ENCODE results near the gene SLC2A4.

Gene SLC2A4

GRCh38 chr17:7263801-7264078 lies 17.8 kb upstream of the SLC2A4 start:
- peaks cover 24 to 30% of the 10 kb centered on the region in 2 donors for H3K4me1 ChIP-seq (ENCODE audit: control insufficient read depth in 2 of 2, insufficient read depth in 2 of 2, low read length in 2 of 2)
- peak overlapping the region; percentile 87 to 91 for H3K4me3 ChIP-seq (ENCODE audit: low read length in 2 of 2)
- no peaks in the 10 kb centered on the region for H3K9me3 ChIP-seq (ENCODE audit: control insufficient read depth in 2 of 2, low read length in 2 of 2)
- H3K27ac ChIP-seq (ENCODE audit: low read depth in 2 of 2, low read length in 2 of 2): peak overlapping the region; percentile 97 to 100
- H3K27me3 ChIP-seq (ENCODE audit: control insufficient read depth in 2 of 2, insufficient read depth in 2 of 2, low read length in 2 of 2): peaks cover 6 to 8% of the 10 kb centered on the region in 2 donors
- H3K36me3 ChIP-seq (ENCODE audit: control insufficient read depth in 2 of 2, insufficient read depth in 2 of 2, low read length in 2 of 2): peaks cover 7 to 12% of the 10 kb centered on the region in 2 donors
- H3K9ac ChIP-seq (ENCODE audit: low read depth in 1 of 2, low read length in 2 of 2): peak overlapping the region; percentile 92 to 100

GRCh38 chr17:7266784-7267183 lies 14.7 kb upstream of the SLC2A4 start:
- Histone ChIP-seq H3K27me3 (ENCODE audit: control insufficient read depth in 2 of 2, insufficient read depth in 2 of 2, low read length in 2 of 2) (peaks cover 4 to 8% of the 10 kb centered on the region in 2 donors), H3K4me1 (ENCODE audit: control insufficient read depth in 2 of 2, insufficient read depth in 2 of 2, low read length in 2 of 2) (peaks cover 17 to 22% of the 10 kb centered on the region in 2 donors), H3K36me3 (ENCODE audit: control insufficient read depth in 2 of 2, insufficient read depth in 2 of 2, low read length in 2 of 2) (no peaks in the 10 kb centered on the region), H3K4me3 (ENCODE audit: low read length in 2 of 2) (no peak overlapping the region), H3K9me3 (ENCODE audit: control insufficient read depth in 2 of 2, low read length in 2 of 2) (no peaks in the 10 kb centered on the region), H3K27ac (ENCODE audit: low read depth in 2 of 2, low read length in 2 of 2) (peak overlapping the region; percentile 56 to 58), H3K9ac (ENCODE audit: low read depth in 1 of 2, low read length in 2 of 2) (peak overlapping the region in 1 of 2 donors; percentile 5)

GRCh38 chr17:7279448-7279847 lies 2.1 kb upstream of the SLC2A4 start:
- peak overlapping the region in 1 of 2 donors; percentile 70 for H3K9ac ChIP-seq (ENCODE audit: low read depth in 1 of 2, low read length in 2 of 2)
- no peaks in the 10 kb centered on the region for H3K9me3 ChIP-seq (ENCODE audit: control insufficient read depth in 2 of 2, low read length in 2 of 2)
- H3K27ac ChIP-seq (ENCODE audit: low read depth in 2 of 2, low read length in 2 of 2): peak overlapping the region; percentile 86 to 91
- no peaks in the 10 kb centered on the region for H3K36me3 ChIP-seq (ENCODE audit: control insufficient read depth in 2 of 2, insufficient read depth in 2 of 2, low read length in 2 of 2)
- no peaks in the 10 kb centered on the region for H3K27me3 ChIP-seq (ENCODE audit: control insufficient read depth in 2 of 2, insufficient read depth in 2 of 2, low read length in 2 of 2)
- peaks cover 28 to 35% of the 10 kb centered on the region in 2 donors for H3K4me1 ChIP-seq (ENCODE audit: control insufficient read depth in 2 of 2, insufficient read depth in 2 of 2, low read length in 2 of 2)
- peak overlapping the region; percentile 22 to 55 for H3K4me3 ChIP-seq (ENCODE audit: low read length in 2 of 2)

GRCh38 chr17:7280519-7281073 lies 922 bp upstream of the SLC2A4 start:
- peak overlapping the region; percentile 86 to 91 for H3K27ac ChIP-seq (ENCODE audit: low read depth in 2 of 2, low read length in 2 of 2)
- H3K4me3 ChIP-seq (ENCODE audit: low read length in 2 of 2): peak overlapping the region; percentile 55 to 75
- H3K9me3 ChIP-seq (ENCODE audit: control insufficient read depth in 2 of 2, low read length in 2 of 2): no peaks in the 10 kb centered on the region
- peaks cover 28 to 35% of the 10 kb centered on the region in 2 donors for H3K4me1 ChIP-seq (ENCODE audit: control insufficient read depth in 2 of 2, insufficient read depth in 2 of 2, low read length in 2 of 2)
- H3K36me3 ChIP-seq (ENCODE audit: control insufficient read depth in 2 of 2, insufficient read depth in 2 of 2, low read length in 2 of 2): no peaks in the 10 kb centered on the region
- H3K9ac ChIP-seq (ENCODE audit: low read depth in 1 of 2, low read length in 2 of 2): peak overlapping the region; percentile 70
- H3K27me3 ChIP-seq (ENCODE audit: control insufficient read depth in 2 of 2, insufficient read depth in 2 of 2, low read length in 2 of 2): no peaks in the 10 kb centered on the region

- peaks cover 28 to 35% of the 10 kb centered on the region in 2 donors for H3K4me1 ChIP-seq (ENCODE audit: control insufficient read depth in 2 of 2, insufficient read depth in 2 of 2, low read length in 2 of 2)
- peak overlapping the region; percentile 62 to 67 for H3K4me3 ChIP-seq (ENCODE audit: low read length in 2 of 2)
- H3K36me3 ChIP-seq (ENCODE audit: control insufficient read depth in 2 of 2, insufficient read depth in 2 of 2, low read length in 2 of 2): no peaks in the 10 kb centered on the region
- H3K9me3 ChIP-seq (ENCODE audit: control insufficient read depth in 2 of 2, low read length in 2 of 2): no peaks in the 10 kb centered on the region
- peak overlapping the region; percentile 17 to 29 for H3K27ac ChIP-seq (ENCODE audit: low read depth in 2 of 2, low read length in 2 of 2)
- H3K27me3 ChIP-seq (ENCODE audit: control insufficient read depth in 2 of 2, insufficient read depth in 2 of 2, low read length in 2 of 2): no peaks in the 10 kb centered on the region
- H3K9ac ChIP-seq (ENCODE audit: low read depth in 1 of 2, low read length in 2 of 2): peak overlapping the region; percentile 0 to 64
Measured at GRCh38 chr17:7281953-7282751, 634 bp downstream of the SLC2A4 start.

- Histone ChIP-seq H3K9ac (ENCODE audit: low read depth in 1 of 2, low read length in 2 of 2) (peak overlapping the region in 1 of 2 donors; percentile 64), H3K27me3 (ENCODE audit: control insufficient read depth in 2 of 2, insufficient read depth in 2 of 2, low read length in 2 of 2) (no peaks in the 10 kb centered on the region), H3K4me1 (ENCODE audit: control insufficient read depth in 2 of 2, insufficient read depth in 2 of 2, low read length in 2 of 2) (peaks cover 28 to 35% of the 10 kb centered on the region in 2 donors), H3K9me3 (ENCODE audit: control insufficient read depth in 2 of 2, low read length in 2 of 2) (no peaks in the 10 kb centered on the region), H3K36me3 (ENCODE audit: control insufficient read depth in 2 of 2, insufficient read depth in 2 of 2, low read length in 2 of 2) (no peaks in the 10 kb centered on the region), H3K4me3 (ENCODE audit: low read length in 2 of 2) (peak overlapping the region; percentile 62 to 67), H3K27ac (ENCODE audit: low read depth in 2 of 2, low read length in 2 of 2) (peak overlapping the region; percentile 17 to 29)
Measured at GRCh38 chr17:7282752-7283321, 1.3 kb downstream of the SLC2A4 start.

GRCh38 chr17:7283471-7284216 lies 2.1 kb downstream of the SLC2A4 start:
- peak overlapping the region in 1 of 2 donors; percentile 23 for H3K27ac ChIP-seq (ENCODE audit: low read depth in 2 of 2, low read length in 2 of 2)
- no peaks in the 10 kb centered on the region for H3K9me3 ChIP-seq (ENCODE audit: control insufficient read depth in 2 of 2, low read length in 2 of 2)
- no peak overlapping the region for H3K9ac ChIP-seq (ENCODE audit: low read depth in 1 of 2, low read length in 2 of 2)
- H3K4me1 ChIP-seq (ENCODE audit: control insufficient read depth in 2 of 2, insufficient read depth in 2 of 2, low read length in 2 of 2): peaks cover 28 to 35% of the 10 kb centered on the region in 2 donors
- no peaks in the 10 kb centered on the region for H3K36me3 ChIP-seq (ENCODE audit: control insufficient read depth in 2 of 2, insufficient read depth in 2 of 2, low read length in 2 of 2)
- peak overlapping the region in 1 of 2 donors; percentile 67 for H3K4me3 ChIP-seq (ENCODE audit: low read length in 2 of 2)
- H3K27me3 ChIP-seq (ENCODE audit: control insufficient read depth in 2 of 2, insufficient read depth in 2 of 2, low read length in 2 of 2): no peaks in the 10 kb centered on the region

GRCh38 chr17:7284911-7285310 lies 3.4 kb downstream of the SLC2A4 start:
- H3K9me3 ChIP-seq (ENCODE audit: control insufficient read depth in 2 of 2, low read length in 2 of 2): no peaks in the 10 kb centered on the region
- H3K4me3 ChIP-seq (ENCODE audit: low read length in 2 of 2): no peak overlapping the region
- H3K27ac ChIP-seq (ENCODE audit: low read depth in 2 of 2, low read length in 2 of 2): no peak overlapping the region
- peaks cover 25% of the 10 kb centered on the region in 2 donors for H3K4me1 ChIP-seq (ENCODE audit: control insufficient read depth in 2 of 2, insufficient read depth in 2 of 2, low read length in 2 of 2)
- no peak overlapping the region for H3K9ac ChIP-seq (ENCODE audit: low read depth in 1 of 2, low read length in 2 of 2)
- H3K27me3 ChIP-seq (ENCODE audit: control insufficient read depth in 2 of 2, insufficient read depth in 2 of 2, low read length in 2 of 2): no peaks in the 10 kb centered on the region
- no peaks in the 10 kb centered on the region for H3K36me3 ChIP-seq (ENCODE audit: control insufficient read depth in 2 of 2, insufficient read depth in 2 of 2, low read length in 2 of 2)

GRCh38 chr17:7285679-7286078 lies 4.2 kb downstream of the SLC2A4 start:
- Histone ChIP-seq H3K27ac (ENCODE audit: low read depth in 2 of 2, low read length in 2 of 2) (no peak overlapping the region), H3K4me3 (ENCODE audit: low read length in 2 of 2) (no peak overlapping the region), H3K4me1 (ENCODE audit: control insufficient read depth in 2 of 2, insufficient read depth in 2 of 2, low read length in 2 of 2) (peaks cover 18% of the 10 kb centered on the region in 2 donors), H3K27me3 (ENCODE audit: control insufficient read depth in 2 of 2, insufficient read depth in 2 of 2, low read length in 2 of 2) (no peaks in the 10 kb centered on the region), H3K9ac (ENCODE audit: low read depth in 1 of 2, low read length in 2 of 2) (no peak overlapping the region), H3K36me3 (ENCODE audit: control insufficient read depth in 2 of 2, insufficient read depth in 2 of 2, low read length in 2 of 2) (no peaks in the 10 kb centered on the region), H3K9me3 (ENCODE audit: control insufficient read depth in 2 of 2, low read length in 2 of 2) (no peaks in the 10 kb centered on the region)
